Skeletal muscle satellite cell (primary cell): Measurements from ENCODE around the gene HSD17B7.
"Not testable (repeated sequence)": the region's sequence is repeated elsewhere in the genome, so short reads cannot be mapped to it uniquely, and the experiment has no call there.

Experiments
- H3K27me3 ChIP-seq: 2 replicates; pipeline ENCODE4 v1.7.0; 2013; ENCODE audit warnings: low read length; ENCODE audit not compliant: control insufficient read depth, insufficient read depth
- H3K36me3 ChIP-seq: 2 replicates; pipeline ENCODE4 v1.7.0; 2013; ENCODE audit warnings: mild to moderate bottlenecking, control low read depth, low read length; ENCODE audit not compliant: insufficient read depth
- H3K4me1 ChIP-seq: 2 replicates; pipeline ENCODE4 v1.7.0; 2013; ENCODE audit warnings: low read length; ENCODE audit not compliant: control insufficient read depth, insufficient read depth
- H3K4me2 ChIP-seq: 2 replicates; pipeline ENCODE4 v1.7.0; 2013; ENCODE audit warnings: mild to moderate bottlenecking, low read length
- H3K4me3 ChIP-seq: 2 replicates; pipeline ENCODE4 v1.7.0; 2013; ENCODE audit warnings: low read length
- H3K9ac ChIP-seq: 2 replicates; pipeline ENCODE4 v1.7.0; 2013; ENCODE audit warnings: mild to moderate bottlenecking, low read depth, low read length, moderate library complexity
- H3K9me3 ChIP-seq: replicated peaks from 2 replicates; pipeline ENCODE4 v1.7.0; 2013; ENCODE audit warnings: mild to moderate bottlenecking, control low read depth, low read length

Gene HSD17B7

GRCh38 chr1:162818666-162819065 lies 28.2 kb downstream of the HSD17B7 start:
- H3K4me3 ChIP-seq, H3K27me3 ChIP-seq, H3K9me3 ChIP-seq, H3K4me2 ChIP-seq, H3K9ac ChIP-seq, H3K36me3 ChIP-seq: not testable (repeated sequence)
- peaks cover 19% of the 10 kb centered on the region for H3K4me1 ChIP-seq

DNA sequence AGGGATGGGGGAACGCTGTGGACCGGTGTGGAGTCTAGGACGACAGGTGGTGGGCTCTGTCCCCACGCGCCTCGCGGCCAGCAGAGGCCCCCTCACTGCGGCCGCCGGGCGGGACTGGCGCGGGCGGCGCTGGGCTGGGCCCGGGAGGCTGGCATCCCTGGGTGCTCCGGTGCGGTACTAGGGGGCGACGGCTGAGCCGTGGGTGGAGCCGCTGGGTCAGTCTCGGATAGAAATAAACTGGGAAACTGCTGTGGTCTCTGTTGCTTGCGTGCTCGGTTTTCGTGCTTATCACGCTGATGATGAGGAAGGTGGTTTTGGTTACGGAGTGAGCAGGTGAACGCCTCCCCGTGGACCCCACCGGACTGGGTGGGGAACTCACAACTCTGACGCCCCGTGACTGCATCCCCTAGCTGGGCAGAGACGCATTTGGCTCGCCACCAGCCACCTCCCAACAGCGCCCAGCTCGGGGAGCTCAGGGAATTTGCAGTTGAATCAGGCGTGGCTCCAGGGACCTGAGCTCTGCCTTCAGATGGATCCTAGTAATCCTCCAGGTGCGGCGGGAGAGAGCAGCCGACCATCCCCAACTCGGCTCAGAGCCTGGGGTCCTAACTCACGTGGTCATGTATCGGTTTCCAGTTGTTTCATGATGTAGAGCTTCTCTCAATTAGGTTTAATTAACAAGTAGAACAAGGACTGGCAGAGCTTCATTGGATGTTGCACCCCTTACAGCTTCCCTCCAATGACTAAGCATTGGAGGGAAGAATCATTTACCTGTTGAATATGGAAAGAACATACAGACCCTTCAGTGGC lies 32.1 kb downstream of the HSD17B7 start:
- peak overlapping the region; percentile 73 for H3K4me3 ChIP-seq
- H3K27me3 ChIP-seq: no peaks in the 10 kb centered on the region
- H3K4me1 ChIP-seq: peaks cover 22% of the 10 kb centered on the region
- H3K4me2 ChIP-seq: peak overlapping the region; percentile 95
- no peaks in the 10 kb centered on the region for H3K36me3 ChIP-seq
- peak overlapping the region; percentile 47 for H3K9ac ChIP-seq
- no peaks in the 10 kb centered on the region for H3K9me3 ChIP-seq

GRCh38 chr1:162823231-162823630 lies 32.7 kb downstream of the HSD17B7 start:
- H3K9me3 ChIP-seq: no peaks in the 10 kb centered on the region
- H3K4me1 ChIP-seq: peaks cover 22% of the 10 kb centered on the region
- H3K36me3 ChIP-seq: no peaks in the 10 kb centered on the region
- no peaks in the 10 kb centered on the region for H3K27me3 ChIP-seq
- H3K4me2 ChIP-seq: peak overlapping the region; percentile 95
- no peak overlapping the region for H3K4me3 ChIP-seq
- no peak overlapping the region for H3K9ac ChIP-seq

DNA sequence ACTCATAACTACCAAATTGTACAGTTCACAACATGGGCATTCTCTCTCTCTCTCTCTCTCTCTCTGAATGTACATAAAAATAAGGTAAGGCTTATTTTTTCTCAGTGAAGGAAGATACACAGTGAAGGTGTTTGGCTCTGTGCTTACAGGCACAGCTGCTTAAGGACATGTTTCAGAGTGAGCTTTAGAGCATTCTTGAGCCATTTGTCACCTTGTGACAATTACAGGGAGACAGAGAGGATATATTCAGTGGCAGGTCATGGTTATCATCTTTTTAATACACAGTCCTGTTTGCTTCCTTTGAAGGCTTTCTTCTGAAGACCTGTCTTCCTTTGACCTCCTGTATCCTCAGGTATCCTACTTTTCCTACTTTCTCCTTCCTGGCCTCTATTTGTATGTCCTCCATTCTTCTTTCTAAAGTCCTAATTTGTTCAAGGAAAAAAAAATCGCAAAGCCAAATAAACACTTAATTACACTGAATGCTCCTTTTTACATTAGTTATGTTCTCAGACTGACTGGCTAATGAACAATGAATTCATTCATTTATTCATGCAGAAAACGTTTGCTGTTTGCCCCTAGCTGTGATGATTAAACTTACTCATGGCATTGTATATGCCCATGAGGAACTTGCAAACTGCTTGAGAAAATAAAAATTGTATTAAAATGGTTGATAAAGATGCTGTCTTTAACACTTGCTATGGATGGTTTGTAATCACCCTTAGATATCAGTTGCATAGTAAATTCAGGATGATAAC lies 33.4 kb downstream of the HSD17B7 start:
- H3K4me2 ChIP-seq: no peak overlapping the region
- H3K4me3 ChIP-seq: no peak overlapping the region

DNA sequence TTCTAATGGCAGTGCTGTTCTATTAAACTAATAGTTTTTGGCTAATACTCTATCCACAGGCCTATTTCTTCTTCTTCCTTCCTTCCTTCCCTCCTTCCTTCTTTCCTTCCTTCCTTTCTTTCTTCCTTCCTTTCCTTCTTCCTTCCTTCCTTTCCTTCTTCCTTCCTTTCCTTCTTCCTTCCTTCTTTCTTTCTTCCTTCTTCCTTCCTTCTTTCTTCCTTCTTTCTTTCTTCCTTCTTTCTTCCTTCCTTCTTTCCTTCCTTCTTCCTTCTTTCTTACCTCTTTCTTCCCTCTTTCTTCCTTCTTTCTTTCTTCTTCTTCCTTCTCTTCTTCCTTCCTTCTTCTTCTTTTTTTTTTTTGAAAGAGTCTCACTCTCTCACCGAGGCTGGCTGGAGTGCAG lies 38.8 kb downstream of the HSD17B7 start:
- Histone ChIP-seq H3K4me3 (no peak overlapping the region), H3K9me3 (no peaks in the 10 kb centered on the region), H3K27me3 (peaks cover 2% of the 10 kb centered on the region), H3K36me3 (no peaks in the 10 kb centered on the region), H3K9ac (no peak overlapping the region), H3K4me2 (no peak overlapping the region), H3K4me1 (no peaks in the 10 kb centered on the region)

More for the DNA sequence above, 33.4 kb downstream of the HSD17B7 start:
- no peaks in the 10 kb centered on the region for H3K27me3 ChIP-seq
- no peaks in the 10 kb centered on the region for H3K36me3 ChIP-seq
- peaks cover 22% of the 10 kb centered on the region for H3K4me1 ChIP-seq
- no peak overlapping the region for H3K9ac ChIP-seq
- H3K9me3 ChIP-seq: no peaks in the 10 kb centered on the region

DNA sequence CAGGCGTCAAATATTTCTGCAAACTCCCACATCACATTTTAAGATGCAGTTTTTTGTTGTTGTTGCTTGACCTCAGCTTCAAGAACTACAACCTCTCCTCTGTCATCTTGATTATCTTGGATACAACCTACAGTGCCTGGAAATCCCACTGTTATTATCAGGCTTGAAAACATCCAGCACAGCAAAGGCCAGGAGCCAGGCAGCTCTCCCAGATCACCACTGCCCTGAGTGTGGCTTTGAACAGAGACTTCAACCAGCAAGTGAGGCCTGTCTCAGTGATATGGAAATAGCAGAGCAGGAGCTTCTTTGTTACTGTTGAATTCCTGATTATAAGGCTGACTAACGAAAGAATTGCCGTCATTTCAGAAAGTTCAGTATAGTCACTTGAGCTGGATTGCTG lies 42.0 kb downstream of the HSD17B7 start:
- H3K27me3 ChIP-seq: peaks cover 2% of the 10 kb centered on the region
- H3K36me3 ChIP-seq: no peaks in the 10 kb centered on the region
- H3K4me1 ChIP-seq: no peaks in the 10 kb centered on the region
- no peak overlapping the region for H3K4me2 ChIP-seq
- H3K9me3 ChIP-seq: no peaks in the 10 kb centered on the region
- no peak overlapping the region for H3K4me3 ChIP-seq
- no peak overlapping the region for H3K9ac ChIP-seq

- Histone ChIP-seq H3K4me3 (no peak overlapping the region), H3K36me3 (no peaks in the 10 kb centered on the region), H3K4me2 (no peak overlapping the region), H3K27me3 (peaks cover 2% of the 10 kb centered on the region), H3K4me1 (no peaks in the 10 kb centered on the region), H3K9me3 (no peaks in the 10 kb centered on the region), H3K9ac (no peak overlapping the region)
These were observed 44.8 kb downstream of the HSD17B7 start for GRCh38 chr1:162835157-162835899.

GRCh38 chr1:162838863-162839262 lies 48.4 kb downstream of the HSD17B7 start:
- Histone ChIP-seq H3K4me3 (no peak overlapping the region), H3K4me2 (no peak overlapping the region), H3K4me1 (no peaks in the 10 kb centered on the region), H3K27me3 (peaks cover under 1% of the 10 kb centered on the region), H3K36me3 (no peaks in the 10 kb centered on the region), H3K9me3 (no peaks in the 10 kb centered on the region), H3K9ac (no peak overlapping the region)

DNA sequence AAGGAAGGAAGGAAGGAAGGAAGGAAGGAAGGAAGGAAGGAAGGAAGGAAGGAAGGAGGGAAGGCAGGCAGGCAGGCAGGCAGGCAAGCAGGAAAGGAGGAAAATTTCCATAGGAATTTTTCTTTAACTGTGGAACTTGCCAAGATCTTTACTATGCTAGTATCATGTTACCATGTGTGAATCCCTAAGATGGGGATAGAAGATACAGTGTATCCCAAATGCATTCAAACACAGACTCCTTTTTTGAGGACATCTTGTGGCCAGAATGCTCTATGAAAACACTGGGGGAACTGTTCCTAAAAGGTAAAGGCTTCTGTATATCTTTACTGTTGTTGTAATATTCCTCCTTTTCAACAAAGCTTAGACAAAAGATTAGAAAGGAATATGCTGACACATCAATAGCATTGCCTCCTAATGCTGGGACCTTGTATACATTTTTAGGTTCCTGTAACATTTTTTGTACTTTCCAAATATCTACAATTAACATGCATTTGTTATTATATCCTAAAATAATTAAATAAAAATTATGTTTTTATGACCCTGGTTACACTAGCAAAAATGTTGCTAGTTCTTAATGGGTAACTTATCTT lies 49.8 kb downstream of the HSD17B7 start:
- Histone ChIP-seq H3K36me3 (no peaks in the 10 kb centered on the region), H3K9ac (no peak overlapping the region), H3K27me3 (no peaks in the 10 kb centered on the region), H3K9me3 (no peaks in the 10 kb centered on the region), H3K4me3 (no peak overlapping the region), H3K4me1 (no peaks in the 10 kb centered on the region), H3K4me2 (no peak overlapping the region)

- Histone ChIP-seq H3K27me3 (no peaks in the 10 kb centered on the region), H3K9ac (no peak overlapping the region)
These were observed 53.7 kb downstream of the HSD17B7 start for GRCh38 chr1:162844153-162844552.

More at GRCh38 chr1:162844153-162844552, 53.7 kb downstream of the HSD17B7 start:
- H3K4me2 ChIP-seq: no peak overlapping the region
- no peaks in the 10 kb centered on the region for H3K36me3 ChIP-seq
- no peaks in the 10 kb centered on the region for H3K9me3 ChIP-seq
- H3K4me1 ChIP-seq: peaks cover 20% of the 10 kb centered on the region
- no peak overlapping the region for H3K4me3 ChIP-seq
